Suprapubic skin (tissue), 3 donors: Measurements from ENCODE around the gene SLC6A20.

Source experiments
- CTCF ChIP-seq, 2 donors: fragments of 200-600 bp in 1 of 2; fragments of 450-650 bp in 1 of 2; sonication (generic) in 1 of 2; IDR thresholded peaks; one replicate each; pipeline ENCODE4 v1.5.1; 2016 to 2019; ENCODE audit warnings: antibody characterized with exemption in 2 of 2, mild to moderate bottlenecking in 1 of 2, moderate library complexity in 1 of 2
- EP300 ChIP-seq: sonication (generic); formaldehyde crosslinking; IDR thresholded peaks from one replicate; pipeline ENCODE4 v1.6.1; 2017; ENCODE audit warnings: antibody characterized with exemption
- POLR2A ChIP-seq, 2 donors: fragments of 450-650 bp; IDR thresholded peaks; one replicate each; pipeline ENCODE4 v1.6.1; 2017; ENCODE audit warnings: antibody characterized with exemption in 2 of 2, mild to moderate bottlenecking in 2 of 2, moderate library complexity in 2 of 2

DNA sequence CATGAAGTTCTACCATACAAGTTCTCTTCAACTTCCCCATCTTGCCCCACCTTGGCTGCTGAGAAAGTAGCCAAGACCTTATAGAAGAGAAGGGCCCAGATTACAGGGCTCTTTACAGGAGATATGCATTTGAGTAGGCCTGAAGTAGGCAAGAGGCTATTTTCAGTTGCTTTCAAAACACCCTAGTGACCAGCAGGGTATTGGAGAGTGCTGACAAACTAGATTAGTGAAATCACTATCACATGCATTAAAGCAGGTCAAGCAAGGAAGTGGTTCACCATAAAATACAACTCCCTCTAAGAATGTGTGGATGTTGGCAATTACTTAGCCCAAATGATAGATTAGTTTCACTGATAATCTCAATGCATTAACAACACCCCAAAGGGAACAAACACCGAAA is 48.3 kb upstream of the SLC6A20 start:
- TF ChIP-seq CTCF (IDR thresholded peaks at IDR 0.05) = no peak
- TF ChIP-seq EP300 = no peak
- no peak for TF ChIP-seq POLR2A (IDR thresholded peaks at IDR 0.05)
